NCI-H1417 (cell line): ENCODE results near the gene MCRIP2.
A peak's percentile ranks its signal among the peaks of the same experiment; 100 is the strongest.

Experiments
- DNase-seq, 3 experiments: peaks; one replicate each; lab custom pipeline; 2025; lab: John Stamatoyannopoulos, UW

The MCRIP2 gene

GRCh38 chr16:631808-632358 lies 9.7 kb upstream of the MCRIP2 start:
- no peak for DNase-seq

DNA sequence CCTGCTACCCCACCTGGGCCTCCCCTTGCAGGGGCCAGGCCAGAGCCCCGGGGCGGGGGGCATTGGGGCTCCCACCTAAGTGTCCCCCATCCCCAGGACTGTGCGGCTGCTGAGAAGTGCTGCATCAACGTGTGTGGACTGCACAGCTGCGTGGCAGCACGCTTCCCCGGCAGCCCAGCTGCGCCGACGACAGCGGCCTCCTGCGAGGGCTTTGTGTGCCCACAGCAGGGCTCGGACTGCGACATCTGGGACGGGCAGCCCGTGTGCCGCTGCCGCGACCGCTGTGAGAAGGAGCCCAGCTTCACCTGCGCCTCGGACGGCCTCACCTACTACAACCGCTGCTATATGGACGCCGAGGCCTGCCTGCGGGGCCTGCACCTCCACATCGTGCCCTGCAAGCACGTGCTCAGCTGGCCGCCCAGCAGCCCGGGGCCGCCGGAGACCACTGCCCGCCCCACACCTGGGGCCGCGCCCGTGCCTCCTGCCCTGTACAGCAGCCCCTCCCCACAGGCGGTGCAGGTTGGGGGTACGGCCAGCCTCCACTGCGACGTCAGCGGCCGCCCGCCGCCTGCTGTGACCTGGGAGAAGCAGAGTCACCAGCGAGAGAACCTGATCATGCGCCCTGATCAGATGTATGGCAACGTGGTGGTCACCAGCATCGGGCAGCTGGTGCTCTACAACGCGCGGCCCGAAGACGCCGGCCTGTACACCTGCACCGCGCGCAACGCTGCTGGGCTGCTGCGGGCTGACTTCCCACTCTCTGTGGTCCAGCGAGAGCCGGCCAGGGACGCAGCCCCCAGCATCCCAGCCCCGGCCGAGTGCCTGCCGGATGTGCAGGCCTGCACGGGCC lies 8.9 kb upstream of the MCRIP2 start:
- DNase-seq = no peak

DNA sequence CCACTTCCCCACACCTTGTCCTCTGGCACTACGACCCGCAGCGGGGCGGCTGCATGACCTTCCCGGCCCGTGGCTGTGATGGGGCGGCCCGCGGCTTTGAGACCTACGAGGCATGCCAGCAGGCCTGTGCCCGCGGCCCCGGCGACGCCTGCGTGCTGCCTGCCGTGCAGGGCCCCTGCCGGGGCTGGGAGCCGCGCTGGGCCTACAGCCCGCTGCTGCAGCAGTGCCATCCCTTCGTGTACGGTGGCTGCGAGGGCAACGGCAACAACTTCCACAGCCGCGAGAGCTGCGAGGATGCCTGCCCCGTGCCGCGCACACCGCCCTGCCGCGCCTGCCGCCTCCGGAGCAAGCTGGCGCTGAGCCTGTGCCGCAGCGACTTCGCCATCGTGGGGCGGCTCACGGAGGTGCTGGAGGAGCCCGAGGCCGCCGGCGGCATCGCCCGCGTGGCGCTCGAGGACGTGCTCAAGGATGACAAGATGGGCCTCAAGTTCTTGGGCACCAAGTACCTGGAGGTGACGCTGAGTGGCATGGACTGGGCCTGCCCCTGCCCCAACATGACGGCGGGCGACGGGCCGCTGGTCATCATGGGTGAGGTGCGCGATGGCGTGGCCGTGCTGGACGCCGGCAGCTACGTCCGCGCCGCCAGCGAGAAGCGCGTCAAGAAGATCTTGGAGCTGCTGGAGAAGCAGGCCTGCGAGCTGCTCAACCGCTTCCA lies 8.1 kb upstream of the MCRIP2 start:
- no peak for DNase-seq

- DNase-seq = no peak
These were observed 7.5 kb upstream of the MCRIP2 start for GRCh38 chr16:634051-634670.

- no peak for DNase-seq
These were observed 6.6 kb upstream of the MCRIP2 start for GRCh38 chr16:634996-635395.

GRCh38 chr16:635573-636205 lies 5.9 kb upstream of the MCRIP2 start:
- peak in 1 of 3 experiments; percentile 48 for DNase-seq

DNA sequence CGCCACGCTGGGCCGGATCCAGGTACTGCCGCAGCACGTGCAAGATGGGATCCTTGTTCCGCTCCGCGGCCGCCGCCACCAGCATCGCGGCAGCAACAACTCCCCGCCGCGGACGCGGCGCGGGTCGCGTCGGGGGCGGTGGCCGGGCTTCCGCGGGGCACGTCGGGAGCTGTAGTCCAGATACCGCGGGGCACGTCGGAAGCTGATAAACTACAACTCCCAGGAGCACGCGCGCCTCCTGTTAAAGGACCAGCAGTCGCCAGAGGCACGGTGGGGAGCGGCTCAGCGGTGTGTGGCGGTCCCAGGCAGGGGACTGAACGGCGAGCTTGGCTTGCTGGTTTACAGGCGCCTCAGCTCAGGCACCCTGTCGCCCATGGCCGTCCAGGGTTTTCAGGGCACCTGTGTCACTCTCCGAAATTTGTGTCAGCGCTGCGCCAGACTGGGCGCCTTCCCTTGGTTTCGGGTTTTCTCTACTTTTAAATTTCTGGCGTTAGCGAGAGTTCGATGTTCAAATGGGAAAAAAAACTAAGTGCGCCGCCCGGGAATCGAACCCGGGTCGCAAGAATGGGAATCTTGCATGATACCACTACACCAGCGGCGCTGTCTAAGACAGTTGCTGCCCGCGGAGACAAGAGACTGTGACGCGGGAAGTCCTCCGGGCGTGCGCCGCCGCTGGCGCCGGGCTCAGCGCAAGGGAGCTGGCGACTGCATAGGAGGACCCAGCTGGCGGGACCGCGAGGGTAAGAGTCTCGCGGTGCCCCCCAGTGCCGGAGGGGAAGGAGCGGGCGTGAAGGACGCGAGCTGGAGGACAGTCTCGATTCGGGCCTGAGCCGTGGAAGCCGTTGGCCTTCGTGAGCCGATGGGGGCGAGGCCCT lies 5.2 kb upstream of the MCRIP2 start, which contains the start of gene METTL26:
Gene METTL26 (minus strand): TSS at position 100 of the 875 bp plus-strand sequence. CDS start 15 bp downstream, at position 85.
- peak; percentile 92 to 98 (median 96) for DNase-seq

DNA sequence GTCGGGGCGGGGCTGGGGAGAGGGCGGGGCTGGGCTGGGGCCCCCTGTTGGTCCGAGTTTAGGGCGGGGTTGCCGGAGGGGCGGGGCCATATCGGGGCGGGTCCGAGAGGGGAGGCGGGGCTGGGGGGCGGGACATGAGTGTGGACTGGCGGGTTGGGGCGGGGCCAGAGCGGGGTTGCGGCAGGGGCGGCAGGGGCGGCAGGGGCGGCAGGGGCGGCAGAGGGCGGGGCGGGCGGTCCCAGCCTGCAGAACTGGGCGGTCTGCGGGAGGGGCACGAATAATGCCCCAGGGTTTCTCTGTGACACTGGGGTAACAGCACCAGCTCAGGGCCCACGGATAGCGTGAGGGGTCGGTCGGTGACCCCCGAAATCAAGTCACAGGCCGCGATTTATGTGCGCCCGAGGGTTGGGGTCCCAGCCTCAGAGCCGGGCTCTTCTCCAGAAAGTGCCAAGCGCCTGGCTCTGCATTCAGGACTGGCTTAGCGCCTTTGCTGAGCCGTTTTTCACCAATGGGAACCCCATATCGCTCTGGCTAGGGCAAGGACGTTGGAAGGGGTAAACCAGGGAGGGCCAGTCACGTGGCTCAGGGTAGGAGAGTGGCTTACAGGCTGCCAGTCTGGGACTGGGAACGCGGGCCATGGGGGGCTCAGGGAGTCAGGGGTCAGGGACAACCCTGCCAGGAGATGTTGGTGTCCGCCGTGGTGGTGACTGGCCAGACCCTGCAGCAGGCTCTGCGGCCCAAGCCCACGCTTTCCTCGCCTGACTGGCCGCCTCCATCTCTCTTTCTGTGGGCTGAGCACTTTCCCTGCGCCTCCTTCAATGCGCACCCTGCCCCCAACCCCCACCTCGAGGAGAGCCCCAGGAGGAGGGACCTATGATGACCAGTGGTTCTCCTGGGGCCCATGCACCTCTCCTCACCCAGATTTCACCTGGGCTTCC lies 4.3 kb upstream of the MCRIP2 start:
- peak; percentile 55 to 96 (median 61) for DNase-seq

DNA sequence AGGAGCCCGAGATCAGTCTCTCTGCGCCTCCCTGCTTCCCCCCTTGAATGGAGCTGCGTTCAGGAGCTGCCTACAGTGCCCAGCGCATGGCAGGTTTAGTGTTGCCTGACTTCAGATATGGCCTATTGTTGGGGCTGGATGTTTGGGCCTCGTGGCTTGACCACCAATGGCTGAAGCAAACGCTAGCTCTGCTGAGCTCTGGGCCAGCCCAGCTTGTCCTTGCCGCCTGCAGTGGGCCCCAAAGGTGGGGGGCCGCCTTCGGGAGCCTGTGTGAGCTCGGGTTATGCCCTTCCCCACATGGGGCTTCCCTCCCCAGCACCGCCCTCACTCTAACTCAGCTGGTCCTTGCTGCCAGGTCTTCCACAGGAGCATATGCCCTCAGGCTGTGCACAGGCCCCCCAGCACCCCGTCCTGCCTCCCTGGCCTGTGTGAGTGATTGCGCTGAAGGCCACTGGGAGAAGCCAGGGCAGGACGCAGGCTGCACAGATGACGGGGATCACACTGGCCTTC lies 3.5 kb upstream of the MCRIP2 start:
- DNase-seq = no peak

DNA sequence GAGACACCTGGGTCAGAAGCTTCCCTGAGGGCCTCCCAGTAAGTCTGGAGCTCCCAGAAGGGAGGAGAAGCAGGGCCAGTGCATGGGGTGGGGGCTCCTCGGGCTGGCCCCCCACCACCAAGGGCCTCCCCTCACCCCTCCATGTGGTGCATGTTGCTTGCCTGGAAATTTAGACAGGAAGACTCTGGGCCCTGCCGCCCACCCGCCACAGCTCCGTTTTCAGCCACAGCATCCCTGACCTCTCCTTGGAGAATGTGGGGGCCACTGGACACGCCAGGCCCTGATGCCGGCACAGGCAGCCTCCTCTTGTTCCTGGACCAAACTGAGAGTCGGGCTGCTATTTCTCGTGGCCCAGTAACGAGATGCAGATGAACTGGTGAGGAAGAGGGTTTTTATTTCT lies 2.8 kb upstream of the MCRIP2 start:
- no peak for DNase-seq

- DNase-seq = no peak
These were observed 1.0 kb upstream of the MCRIP2 start for GRCh38 chr16:640614-641013.

- DNase-seq = peak; percentile 63 to 77 (median 67)
These were observed 791 bp downstream of the MCRIP2 start for GRCh38 chr16:642189-643049.

GRCh38 chr16:643050-643368 lies 1.4 kb downstream of the MCRIP2 start:
- no peak for DNase-seq

DNA sequence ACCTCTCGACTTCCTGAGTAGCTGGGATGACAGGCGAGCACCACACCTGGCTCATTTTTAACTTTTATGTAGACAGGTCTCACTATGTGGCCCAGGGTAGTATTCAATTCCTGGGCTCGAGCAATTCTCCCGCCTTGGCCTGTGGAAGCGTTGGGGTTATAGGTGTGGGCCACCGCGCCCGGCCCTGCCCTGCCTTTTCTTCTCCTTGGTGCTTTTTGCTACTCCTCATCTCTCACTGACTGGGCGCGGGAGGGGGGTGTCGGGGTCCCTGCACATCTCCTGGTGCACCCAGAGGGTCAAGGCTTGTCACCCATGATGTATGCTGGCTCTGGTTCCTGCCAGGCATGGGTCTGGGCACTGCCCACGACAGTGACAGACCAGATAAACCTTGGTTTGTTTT lies 2.9 kb downstream of the MCRIP2 start:
- DNase-seq = no peak

DNA sequence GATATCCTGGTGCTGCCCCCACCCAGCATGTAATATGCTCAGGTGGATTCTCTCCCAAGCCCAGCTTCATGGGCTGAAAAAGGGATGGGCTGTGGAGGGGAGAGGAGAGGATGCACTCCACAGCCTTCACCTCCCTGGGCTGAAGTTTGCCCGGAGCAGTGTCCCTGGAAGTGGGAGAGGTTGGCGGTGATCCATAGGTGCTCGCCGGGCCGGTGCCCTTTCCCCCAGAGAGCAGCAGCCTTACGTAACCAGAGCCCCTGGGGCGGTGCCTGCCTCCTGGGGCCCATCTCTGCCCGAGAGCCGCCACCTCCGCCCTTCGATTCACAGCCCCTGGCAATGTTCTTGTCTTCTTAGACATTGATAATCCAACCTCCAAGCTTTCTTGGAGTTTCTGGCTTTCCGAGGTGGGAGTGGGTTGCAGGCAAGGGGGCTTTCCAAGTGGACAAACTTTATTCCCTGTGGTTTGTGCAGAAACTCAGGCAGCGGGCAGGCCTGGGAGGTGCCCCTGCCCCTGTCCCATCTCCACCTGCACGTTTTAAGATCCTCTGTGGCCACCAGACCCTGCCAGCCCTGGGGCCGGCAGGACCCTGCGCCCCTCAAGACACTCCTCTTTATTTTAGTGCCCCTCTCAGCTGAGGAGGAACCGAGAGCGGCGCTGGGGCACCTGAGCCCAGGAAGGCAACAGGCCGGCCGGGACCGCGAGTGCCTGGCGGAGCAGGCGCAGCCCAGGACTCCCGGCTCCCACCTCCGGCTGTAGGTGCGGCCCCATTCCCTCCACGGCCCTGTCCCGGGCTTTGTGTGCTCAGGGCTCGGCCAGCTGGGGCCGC lies 4.4 kb downstream of the MCRIP2 start:
- DNase-seq = no peak

DNA sequence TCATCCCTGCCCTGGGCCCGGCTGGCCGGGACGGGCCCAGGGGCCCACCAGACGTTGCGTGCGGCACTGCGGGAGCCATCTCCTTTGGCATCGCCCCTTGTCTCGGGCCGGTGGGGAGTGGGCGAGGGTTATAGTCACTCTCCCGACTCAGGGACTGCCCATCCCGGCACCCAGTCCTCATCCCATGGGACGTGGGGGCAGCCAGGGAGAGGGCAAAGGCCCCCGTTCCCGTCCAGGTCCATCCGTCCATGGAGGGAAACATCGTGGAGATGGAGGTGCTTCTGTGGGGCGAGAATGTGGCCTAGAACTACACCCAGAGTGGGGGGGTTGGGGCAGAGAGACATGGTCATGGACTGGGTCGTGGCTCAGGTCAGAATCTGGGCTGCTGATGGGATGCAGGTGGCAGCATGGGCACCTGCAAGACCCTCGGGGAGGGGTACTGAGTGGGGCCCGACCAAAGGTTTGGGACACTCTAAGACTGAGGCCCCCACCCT lies 5.1 kb downstream of the MCRIP2 start:
- DNase-seq = no peak

GRCh38 chr16:647173-647902 lies 5.7 kb downstream of the MCRIP2 start:
- no peak for DNase-seq
